GM12874 (cell line): ENCODE data around the gene ANKRD11.

Experiments
- TF ChIP-seq, protein P1 (sequence below): IDR thresholded peaks from 2 replicates; pipeline ENCODE4 v1.5.1; 2011; ENCODE audit warnings: low read depth, mild to moderate bottlenecking, control low read depth, low read length, moderate library complexity; ENCODE audit not compliant: insufficient read depth

The ANKRD11 gene

DNA sequence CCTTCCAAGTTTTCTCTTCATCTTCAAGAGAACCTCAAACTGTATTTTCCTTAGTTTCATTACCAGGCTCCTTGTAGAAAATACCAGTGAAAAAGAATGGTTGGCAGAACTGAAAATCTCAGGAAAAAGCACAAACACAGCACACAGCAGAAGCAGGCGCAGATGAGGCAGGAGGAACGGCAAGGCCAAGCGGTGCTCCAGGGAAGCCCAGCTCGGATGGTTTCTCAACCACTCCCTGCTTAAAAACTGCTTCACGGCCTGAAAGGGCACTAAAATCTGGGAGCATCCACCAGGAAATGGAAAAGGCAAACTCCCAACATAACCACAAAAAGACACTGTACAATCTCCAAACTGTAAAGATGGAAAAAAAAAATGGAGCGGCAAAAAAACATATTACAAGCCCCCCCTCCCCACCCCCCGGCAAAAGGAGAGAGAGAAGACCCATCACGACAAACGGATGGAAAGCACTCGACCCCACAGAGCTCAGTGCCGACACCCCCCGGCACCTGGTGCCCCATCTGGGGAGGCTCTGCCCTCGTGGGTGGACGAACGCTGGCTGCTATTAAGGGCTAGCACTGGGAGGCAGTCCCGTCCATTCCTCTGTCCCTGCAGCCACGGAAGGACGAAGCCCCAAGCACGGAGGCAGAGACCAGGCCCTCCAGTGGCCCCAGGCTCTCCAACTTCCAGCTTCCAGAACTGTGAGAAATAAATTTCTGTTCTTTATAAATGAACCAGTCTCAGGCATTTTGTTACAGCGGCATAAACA lies 145.3 kb downstream of the ANKRD11 start:
- TF ChIP-seq, protein P1, sequence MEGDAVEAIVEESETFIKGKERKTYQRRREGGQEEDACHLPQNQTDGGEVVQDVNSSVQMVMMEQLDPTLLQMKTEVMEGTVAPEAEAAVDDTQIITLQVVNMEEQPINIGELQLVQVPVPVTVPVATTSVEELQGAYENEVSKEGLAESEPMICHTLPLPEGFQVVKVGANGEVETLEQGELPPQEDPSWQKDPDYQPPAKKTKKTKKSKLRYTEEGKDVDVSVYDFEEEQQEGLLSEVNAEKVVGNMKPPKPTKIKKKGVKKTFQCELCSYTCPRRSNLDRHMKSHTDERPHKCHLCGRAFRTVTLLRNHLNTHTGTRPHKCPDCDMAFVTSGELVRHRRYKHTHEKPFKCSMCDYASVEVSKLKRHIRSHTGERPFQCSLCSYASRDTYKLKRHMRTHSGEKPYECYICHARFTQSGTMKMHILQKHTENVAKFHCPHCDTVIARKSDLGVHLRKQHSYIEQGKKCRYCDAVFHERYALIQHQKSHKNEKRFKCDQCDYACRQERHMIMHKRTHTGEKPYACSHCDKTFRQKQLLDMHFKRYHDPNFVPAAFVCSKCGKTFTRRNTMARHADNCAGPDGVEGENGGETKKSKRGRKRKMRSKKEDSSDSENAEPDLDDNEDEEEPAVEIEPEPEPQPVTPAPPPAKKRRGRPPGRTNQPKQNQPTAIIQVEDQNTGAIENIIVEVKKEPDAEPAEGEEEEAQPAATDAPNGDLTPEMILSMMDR, result no peak

- TF ChIP-seq, protein P1, result no peak
Observed at GRCh38 chr16:89344458-89344834, 145.9 kb downstream of the ANKRD11 start.

DNA sequence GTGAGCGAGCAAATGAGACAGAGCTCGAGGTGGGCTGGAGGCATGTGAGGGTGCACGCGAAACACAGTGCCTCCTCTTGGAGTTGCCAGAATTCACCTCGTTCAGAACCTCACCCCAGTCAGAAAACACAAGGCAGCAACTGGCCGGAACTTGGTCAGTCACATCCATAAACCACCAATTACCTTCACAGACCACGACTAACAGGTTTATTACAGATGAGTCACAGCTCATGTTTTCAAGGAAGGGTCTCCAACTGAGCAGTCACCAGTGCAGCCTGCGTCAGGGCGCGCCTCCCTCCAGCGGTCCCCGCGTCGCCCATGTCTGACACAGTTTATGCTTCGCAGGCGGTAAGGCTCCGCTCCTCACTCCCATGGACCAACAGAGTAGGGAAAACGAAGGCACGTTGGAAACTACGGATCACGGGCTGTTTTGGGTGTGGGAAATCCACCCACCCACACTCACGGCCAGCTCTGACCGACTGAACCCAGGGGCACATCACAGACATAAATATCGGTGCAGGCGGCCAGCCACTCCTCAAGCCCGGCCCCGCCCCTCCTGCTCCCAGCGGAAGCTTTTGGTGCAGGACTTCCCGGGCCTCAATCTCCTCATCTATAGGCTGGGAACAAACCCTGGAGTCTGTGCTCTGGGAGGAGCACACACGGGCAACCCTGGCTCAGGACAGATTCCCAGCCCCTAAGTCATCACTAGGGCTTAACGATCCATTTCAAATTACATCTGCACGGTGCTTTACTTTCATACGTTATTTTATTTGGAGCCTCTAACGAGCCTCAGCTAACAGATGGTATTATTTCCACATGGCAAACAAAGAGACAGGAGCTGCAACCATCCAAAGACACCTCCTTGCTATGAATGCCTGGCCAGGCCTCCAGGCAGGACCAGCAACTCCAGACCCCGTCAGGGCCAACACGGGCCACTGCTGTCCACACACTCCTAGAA lies 146.6 kb downstream of the ANKRD11 start:
- TF ChIP-seq, protein P1, result no peak

DNA sequence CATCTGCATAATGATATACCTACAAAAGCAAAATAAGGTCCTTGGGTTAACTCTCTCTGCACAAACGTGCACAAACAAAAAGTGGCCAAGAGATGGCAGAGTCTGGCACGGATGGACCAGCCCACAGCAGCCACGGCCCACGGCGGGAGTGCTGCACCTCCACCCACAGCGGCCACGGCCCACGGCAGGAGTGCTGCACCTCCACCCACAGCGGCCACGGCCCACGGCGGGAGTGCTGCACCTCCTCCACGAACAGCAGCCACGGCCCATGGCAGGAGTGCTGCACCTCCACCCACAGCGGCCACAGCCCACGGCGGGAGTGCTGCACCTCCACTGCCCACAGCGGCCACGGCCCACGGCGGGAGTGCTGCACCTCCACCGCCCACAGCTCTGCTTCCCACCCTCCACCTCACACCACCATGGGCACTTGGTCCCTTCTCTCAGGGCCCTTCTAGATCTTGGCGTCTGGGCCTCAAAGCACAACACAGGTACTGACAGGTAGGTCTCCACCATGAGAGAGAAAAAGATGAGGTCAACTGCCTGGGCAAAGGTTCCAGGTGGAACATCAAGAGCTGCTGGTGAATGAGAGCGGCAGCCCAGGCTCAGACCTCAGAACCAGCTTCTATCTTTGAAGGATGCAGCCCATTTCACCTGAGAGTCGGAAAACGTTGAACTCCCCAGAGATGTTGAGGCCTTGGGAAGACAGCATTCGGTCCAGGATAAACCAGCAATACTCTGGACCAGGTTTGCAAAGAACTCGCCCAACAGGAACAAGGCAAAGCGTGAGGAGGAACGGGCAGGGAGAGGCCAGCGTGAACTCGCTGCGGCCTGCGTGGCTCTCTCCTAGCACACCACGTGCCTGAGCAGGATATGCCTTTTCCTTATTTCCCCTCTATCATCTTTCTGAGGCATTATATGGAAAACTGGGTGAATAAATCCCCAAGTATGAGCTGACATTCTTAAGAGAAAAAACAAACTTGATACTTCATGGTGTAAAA lies 148.4 kb downstream of the ANKRD11 start:
- TF ChIP-seq, protein P1, result no peak

GRCh38 chr16:89341279-89341678 lies 149.1 kb downstream of the ANKRD11 start:
- TF ChIP-seq, protein P1, result no peak

GRCh38 chr16:89338863-89339262 lies 151.5 kb downstream of the ANKRD11 start:
- TF ChIP-seq, protein P1, result no peak

DNA sequence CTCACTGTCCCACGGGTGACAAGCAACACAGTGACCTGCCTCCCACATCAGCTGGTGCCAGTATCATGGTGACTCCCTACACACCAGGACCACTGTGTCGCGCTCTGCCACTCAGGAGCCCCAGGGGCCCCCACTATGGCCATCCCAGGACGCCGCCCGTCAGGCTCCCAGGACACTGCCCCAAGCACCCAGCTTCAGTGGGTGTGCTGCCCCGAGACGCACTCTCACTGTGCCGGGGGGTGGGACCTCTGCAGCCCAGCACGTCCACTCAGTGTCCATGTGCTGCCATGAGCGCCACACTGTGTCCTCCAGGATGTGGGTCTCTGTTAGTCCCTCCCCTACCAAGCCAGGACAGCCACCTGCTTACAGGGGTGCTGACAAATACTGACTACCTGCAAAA lies 152.4 kb downstream of the ANKRD11 start:
- TF ChIP-seq, protein P1, result no peak
